ENCODE measurements around the gene NUDT14.

- TF ChIP-seq CTCF (IDR thresholded peaks at IDR 0.05) (no peak), POLR2A (IDR thresholded peaks at IDR 0.05) (no peak)
These were observed 15.9 kb downstream of the NUDT14 start for GRCh38 chr14:105165134-105165704.
